DMS53 treated with DMSO at 0.1 percent for 48 hours (cell line): ENCODE measurements around the gene SMIM29.

Experiments
- DNase-seq: peaks from one replicate; lab custom pipeline; 2025; ENCODE audit not compliant: unreplicated experiment; lab: John Stamatoyannopoulos, UW

The SMIM29 gene

GRCh38 chr6:34241351-34242215, 7.2 kb downstream of the SMIM29 start:
- no peak for DNase-seq

GRCh38 chr6:34240329-34241248, 8.2 kb downstream of the SMIM29 start:
- no peak for DNase-seq

- no peak for DNase-seq
Measured at GRCh38 chr6:34239893-34240292, 8.9 kb downstream of the SMIM29 start.

GRCh38 chr6:34239500-34239825, 9.3 kb downstream of the SMIM29 start:
- no peak for DNase-seq

GRCh38 chr6:34238585-34239499, 10.0 kb downstream of the SMIM29 start:
- DNase-seq: no peak

- DNase-seq: no peak
Measured at GRCh38 chr6:34237722-34238584, 10.9 kb downstream of the SMIM29 start.

GRCh38 chr6:34237316-34237721, 11.5 kb downstream of the SMIM29 start:
- no peak for DNase-seq

GRCh38 chr6:34236443-34237315, 12.1 kb downstream of the SMIM29 start, which contains the start of gene HMGA1:
Gene HMGA1 (plus strand): TSS chr6:34236873. CDS start chr6:34240781, 3,908 bp downstream.
- DNase-seq: peak; percentile 65

GRCh38 chr6:34236131-34236442, 12.7 kb downstream of the SMIM29 start:
- DNase-seq: no peak

- peak; percentile 30 for DNase-seq
Measured at GRCh38 chr6:34235307-34236130, 13.3 kb downstream of the SMIM29 start.

- DNase-seq: no peak
Measured at GRCh38 chr6:34234667-34235306, 14.0 kb downstream of the SMIM29 start.

GRCh38 chr6:34233867-34234266, 14.9 kb downstream of the SMIM29 start:
- no peak for DNase-seq

- no peak for DNase-seq
Measured at GRCh38 chr6:34232901-34233300, 15.9 kb downstream of the SMIM29 start.

GRCh38 chr6:34231566-34232336, 17.1 kb downstream of the SMIM29 start:
- no peak for DNase-seq

- no peak for DNase-seq
Measured at GRCh38 chr6:34230653-34231371, 18.0 kb downstream of the SMIM29 start.

- DNase-seq: no peak
Measured at GRCh38 chr6:34229877-34230276, 18.9 kb downstream of the SMIM29 start.
